Measurements from ENCODE around the gene MTUS2.

DNA sequence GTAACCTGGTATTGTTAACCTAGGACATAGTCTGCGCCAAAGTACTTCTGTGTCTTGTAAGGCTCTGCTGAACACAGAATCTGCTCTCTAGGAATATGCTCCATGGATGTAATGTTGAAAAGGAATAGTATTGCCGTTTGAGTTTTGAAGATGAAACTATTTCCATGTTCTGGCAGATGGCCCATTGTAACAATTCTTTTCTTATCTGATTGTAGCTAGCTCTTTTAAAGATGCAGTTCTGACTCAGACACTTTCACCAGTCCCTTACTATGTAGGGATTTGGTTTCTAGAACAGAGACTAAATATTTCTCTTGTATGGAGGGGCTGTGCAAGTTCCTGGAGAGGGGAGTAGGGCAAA lies 185.6 kb downstream of the MTUS2 start:
- TF ChIP-seq, protein P1, sequence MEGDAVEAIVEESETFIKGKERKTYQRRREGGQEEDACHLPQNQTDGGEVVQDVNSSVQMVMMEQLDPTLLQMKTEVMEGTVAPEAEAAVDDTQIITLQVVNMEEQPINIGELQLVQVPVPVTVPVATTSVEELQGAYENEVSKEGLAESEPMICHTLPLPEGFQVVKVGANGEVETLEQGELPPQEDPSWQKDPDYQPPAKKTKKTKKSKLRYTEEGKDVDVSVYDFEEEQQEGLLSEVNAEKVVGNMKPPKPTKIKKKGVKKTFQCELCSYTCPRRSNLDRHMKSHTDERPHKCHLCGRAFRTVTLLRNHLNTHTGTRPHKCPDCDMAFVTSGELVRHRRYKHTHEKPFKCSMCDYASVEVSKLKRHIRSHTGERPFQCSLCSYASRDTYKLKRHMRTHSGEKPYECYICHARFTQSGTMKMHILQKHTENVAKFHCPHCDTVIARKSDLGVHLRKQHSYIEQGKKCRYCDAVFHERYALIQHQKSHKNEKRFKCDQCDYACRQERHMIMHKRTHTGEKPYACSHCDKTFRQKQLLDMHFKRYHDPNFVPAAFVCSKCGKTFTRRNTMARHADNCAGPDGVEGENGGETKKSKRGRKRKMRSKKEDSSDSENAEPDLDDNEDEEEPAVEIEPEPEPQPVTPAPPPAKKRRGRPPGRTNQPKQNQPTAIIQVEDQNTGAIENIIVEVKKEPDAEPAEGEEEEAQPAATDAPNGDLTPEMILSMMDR (IDR thresholded peaks at IDR 0.05; ENCODE audit: low read length): no peak
- no peak for TF ChIP-seq EZH2phosphoT487 (IDR thresholded peaks at IDR 0.05; ENCODE audit: low read length)

Data from MM.1S (cell line).